NB4 (cell line): Measurements from ENCODE around the gene CNTNAP2.

Source experiments
- MYC ChIP-seq: IDR thresholded peaks from 2 replicates; pipeline ENCODE4 v1.6.1; 2011; ENCODE audit warnings: low read depth, low read length
- TF ChIP-seq, protein P1 (sequence below): IDR thresholded peaks from one replicate; pipeline ENCODE4 v1.5.1; 2012; ENCODE audit warnings: low read depth, low read length

DNA sequence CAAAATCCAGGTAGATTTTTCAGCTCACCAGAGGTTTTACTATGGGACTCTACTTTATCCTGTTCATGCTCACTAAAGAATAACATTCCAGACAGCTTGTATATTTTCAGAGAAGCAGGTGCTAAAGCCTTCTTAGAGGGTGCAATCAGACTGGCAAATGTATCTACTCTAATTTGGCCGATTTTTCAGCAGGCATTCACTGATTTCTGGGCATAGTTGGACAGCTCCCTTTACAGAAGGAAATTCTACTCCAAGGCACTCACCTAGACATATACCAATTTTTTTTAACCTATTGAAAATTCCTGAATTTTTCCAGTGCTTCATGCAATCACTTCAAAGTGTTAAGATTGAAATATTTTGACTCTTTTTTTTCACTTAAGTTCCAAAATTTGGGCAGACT is 3.8 kb upstream of the CNTNAP2 start:
- no peak for TF ChIP-seq MYC
- TF ChIP-seq, protein P1, sequence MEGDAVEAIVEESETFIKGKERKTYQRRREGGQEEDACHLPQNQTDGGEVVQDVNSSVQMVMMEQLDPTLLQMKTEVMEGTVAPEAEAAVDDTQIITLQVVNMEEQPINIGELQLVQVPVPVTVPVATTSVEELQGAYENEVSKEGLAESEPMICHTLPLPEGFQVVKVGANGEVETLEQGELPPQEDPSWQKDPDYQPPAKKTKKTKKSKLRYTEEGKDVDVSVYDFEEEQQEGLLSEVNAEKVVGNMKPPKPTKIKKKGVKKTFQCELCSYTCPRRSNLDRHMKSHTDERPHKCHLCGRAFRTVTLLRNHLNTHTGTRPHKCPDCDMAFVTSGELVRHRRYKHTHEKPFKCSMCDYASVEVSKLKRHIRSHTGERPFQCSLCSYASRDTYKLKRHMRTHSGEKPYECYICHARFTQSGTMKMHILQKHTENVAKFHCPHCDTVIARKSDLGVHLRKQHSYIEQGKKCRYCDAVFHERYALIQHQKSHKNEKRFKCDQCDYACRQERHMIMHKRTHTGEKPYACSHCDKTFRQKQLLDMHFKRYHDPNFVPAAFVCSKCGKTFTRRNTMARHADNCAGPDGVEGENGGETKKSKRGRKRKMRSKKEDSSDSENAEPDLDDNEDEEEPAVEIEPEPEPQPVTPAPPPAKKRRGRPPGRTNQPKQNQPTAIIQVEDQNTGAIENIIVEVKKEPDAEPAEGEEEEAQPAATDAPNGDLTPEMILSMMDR = no peak
